NCI-H524 treated with DMSO at 0.1 percent for 48 hours (cell line): Measurements from ENCODE around the gene CHRNB2.

Experiments
- DNase-seq: peaks from one replicate; lab custom pipeline; 2025; lab: John Stamatoyannopoulos, UW

The CHRNB2 gene

DNA sequence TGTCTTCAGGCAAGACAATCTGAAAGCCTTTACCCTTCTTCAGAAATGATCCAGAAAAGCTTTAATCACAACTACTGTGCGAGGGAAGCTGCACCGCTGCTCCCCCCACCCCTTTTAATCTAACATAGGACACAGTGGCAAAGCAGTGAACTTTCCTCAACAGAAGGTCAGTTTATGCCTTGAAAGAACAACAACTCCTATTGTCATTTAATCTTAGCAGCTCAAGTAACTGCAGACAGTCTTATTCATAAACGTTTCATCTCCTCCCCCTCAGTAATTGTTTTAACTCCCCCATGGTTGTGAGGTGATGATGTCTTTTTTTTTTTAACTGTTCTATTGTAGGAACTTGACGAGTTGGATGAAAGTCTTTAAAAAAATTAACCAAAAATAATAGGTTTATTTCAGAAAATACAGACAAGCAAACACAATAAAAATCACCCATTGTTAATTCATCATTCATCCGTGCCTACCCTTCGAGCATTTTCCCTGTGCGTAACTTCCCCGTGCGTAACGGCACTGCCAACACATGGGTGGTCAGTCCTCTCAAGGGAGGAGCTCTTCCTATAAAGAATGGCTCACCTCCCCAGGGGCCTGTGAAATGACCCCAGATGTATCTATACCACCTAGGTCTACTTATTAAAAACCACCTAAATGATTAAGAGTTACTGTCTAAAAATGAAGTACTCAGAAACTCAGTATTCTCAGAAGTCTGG is 43.7 kb downstream of the CHRNB2 start:
- DNase-seq: no peak

GRCh38 chr1:154614247-154614646 is 46.7 kb downstream of the CHRNB2 start:
- DNase-seq: no peak

- no peak for DNase-seq
These were observed 47.3 kb downstream of the CHRNB2 start for GRCh38 chr1:154614901-154615300.

GRCh38 chr1:154615411-154615810 is 47.8 kb downstream of the CHRNB2 start:
- DNase-seq: no peak

DNA sequence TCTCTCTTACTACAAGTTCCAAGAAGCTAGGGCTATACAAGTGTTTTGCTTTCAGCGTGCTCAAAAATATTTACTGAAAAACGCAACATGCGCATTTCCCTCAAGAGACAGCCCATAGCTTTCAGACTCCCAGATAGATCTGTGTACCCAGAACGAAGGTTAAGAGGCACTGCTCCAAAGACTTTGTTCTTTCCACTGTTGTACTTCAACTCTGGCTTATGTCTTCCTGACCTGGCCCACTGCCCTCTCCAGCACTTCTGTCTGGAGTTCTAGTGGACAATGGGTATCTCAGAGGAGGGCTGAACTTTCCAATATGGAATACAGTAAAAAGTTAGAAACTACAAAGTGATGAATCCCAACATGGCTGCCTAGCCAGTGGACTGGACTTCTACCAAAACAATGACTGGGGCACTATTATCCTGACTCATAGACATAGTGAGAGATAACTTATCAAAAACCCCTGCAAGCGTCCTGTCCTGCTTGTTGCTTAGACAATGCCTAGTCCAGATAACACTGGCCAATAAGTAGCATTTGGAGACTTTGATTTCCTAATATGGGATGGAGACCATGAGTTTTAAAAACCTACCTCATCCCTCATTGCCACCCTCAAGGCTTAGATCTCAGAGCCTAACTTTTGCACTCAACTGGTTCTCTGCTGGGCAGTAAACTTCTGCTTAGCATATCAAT is 49.2 kb downstream of the CHRNB2 start:
- no peak for DNase-seq

- DNase-seq: no peak
These were observed 51.8 kb downstream of the CHRNB2 start for GRCh38 chr1:154619181-154619948.

GRCh38 chr1:154620751-154621150 is 53.2 kb downstream of the CHRNB2 start:
- no peak for DNase-seq

DNA sequence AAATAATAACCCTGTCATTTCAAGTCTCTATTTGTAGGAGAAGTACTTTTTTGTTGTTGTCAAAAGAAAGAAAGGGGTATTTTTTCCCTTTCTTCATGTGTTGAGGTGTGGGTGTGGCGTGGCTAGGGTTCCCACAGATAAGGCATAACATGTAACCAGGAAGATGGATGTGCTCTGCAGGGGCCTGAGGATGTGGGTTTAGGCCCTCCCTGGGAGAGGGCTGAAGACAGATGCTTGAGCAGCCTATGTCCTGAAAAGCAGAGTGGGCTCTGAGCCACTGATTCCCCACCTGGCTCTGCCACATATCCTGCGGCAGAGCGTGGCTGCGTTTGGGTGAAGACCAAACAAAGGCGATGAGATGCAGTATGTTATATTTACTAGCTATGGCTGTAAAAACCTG is 54.3 kb downstream of the CHRNB2 start:
- no peak for DNase-seq

- DNase-seq: no peak
These were observed 55.0 kb downstream of the CHRNB2 start for GRCh38 chr1:154622503-154623039.

GRCh38 chr1:154623358-154623757 is 55.8 kb downstream of the CHRNB2 start:
- DNase-seq: no peak

- DNase-seq: no peak
These were observed 57.4 kb downstream of the CHRNB2 start for GRCh38 chr1:154624746-154625643.

GRCh38 chr1:154626456-154627256 is 59.1 kb downstream of the CHRNB2 start:
- DNase-seq: no peak

- DNase-seq: peak; percentile 34
These were observed 59.9 kb downstream of the CHRNB2 start for GRCh38 chr1:154627257-154628120.

GRCh38 chr1:154628121-154628405 is 60.5 kb downstream of the CHRNB2 start:
- DNase-seq: no peak

GRCh38 chr1:154629061-154629674 is 61.6 kb downstream of the CHRNB2 start:
- DNase-seq: no peak
